KMS-11 (cell line): ENCODE data around the gene TSPAN18.

ENCODE experiments used
- H2AFZ ChIP-seq: fragments of 200-600 bp; sonication (generic); 2 replicates; pipeline ENCODE4 v1.6.1; 2016; ENCODE audit warnings: antibody characterized with exemption, mixed run types, low read depth
- H3K27ac ChIP-seq: fragments of 200-600 bp; sonication (generic); 2 replicates; pipeline ENCODE4 v1.6.1; 2016; ENCODE audit warnings: mild to moderate bottlenecking, mixed run types
- H3K27me3 ChIP-seq: fragments of 200-600 bp; sonication (generic); 2 replicates; pipeline ENCODE4 v1.6.1; 2017; ENCODE audit warnings: mild to moderate bottlenecking, low read depth, mixed run types, moderate library complexity; ENCODE audit not compliant: insufficient read depth
- H3K36me3 ChIP-seq: fragments of 200-600 bp; sonication (generic); 2 replicates; pipeline ENCODE4 v1.6.1; 2017; ENCODE audit warnings: mild to moderate bottlenecking, mixed run types; ENCODE audit not compliant: insufficient read depth
- H3K4me1 ChIP-seq: fragments of 200-600 bp; sonication (generic); 2 replicates; pipeline ENCODE4 v1.6.1; 2016; ENCODE audit warnings: mild to moderate bottlenecking, low read depth, mixed run types; ENCODE audit not compliant: poor library complexity, severe bottlenecking
- H3K4me2 ChIP-seq: fragments of 200-600 bp; sonication (generic); 2 replicates; pipeline ENCODE4 v1.7.0; 2016; ENCODE audit warnings: mild to moderate bottlenecking, mixed run types
- H3K4me3 ChIP-seq: fragments of 200-600 bp; sonication (generic); IDR thresholded peaks from 2 replicates; pipeline ENCODE4 v1.6.1; 2017; ENCODE audit warnings: low read depth, low read length, mixed read lengths; ENCODE audit not compliant: insufficient read depth
- H3K79me2 ChIP-seq: fragments of 200-600 bp; sonication (generic); 2 replicates; pipeline ENCODE4 v1.6.1; 2016; ENCODE audit warnings: low read depth, mixed run types; ENCODE audit not compliant: insufficient read depth
- H3K9ac ChIP-seq: fragments of 200-600 bp; sonication (generic); 2 replicates; pipeline ENCODE4 v1.6.1; 2016; ENCODE audit warnings: mild to moderate bottlenecking, mixed run types
- H4K20me1 ChIP-seq: fragments of 200-600 bp; sonication (generic); 2 replicates; pipeline ENCODE4 v1.6.1; 2016; ENCODE audit warnings: mild to moderate bottlenecking, mixed run types; ENCODE audit not compliant: insufficient read depth
- CTCF ChIP-seq: fragments of 200-600 bp; sonication (generic); conservative IDR thresholded peaks from 2 replicates; pipeline ENCODE4 v1.6.1; 2017; ENCODE audit warnings: low read depth, mild to moderate bottlenecking, antibody characterized with exemption, low read length, moderate library complexity, mixed read lengths

TSPAN18 gene

GRCh38 chr11:44748606-44749005 lies 21.8 kb downstream of the TSPAN18 start:
- Histone ChIP-seq H3K79me2 (no peaks in the 10 kb centered on the region), H3K36me3 (no peaks in the 10 kb centered on the region), H3K27me3 (no peaks in the 10 kb centered on the region), H3K4me1 (no peaks in the 10 kb centered on the region), H3K27ac (no peak overlapping the region), H3K4me3 (no peak overlapping the region), H3K4me2 (no peak overlapping the region), H4K20me1 (no peaks in the 10 kb centered on the region), H3K9ac (no peak overlapping the region), H2AFZ (no peak overlapping the region)
- TF ChIP-seq CTCF, result no peak

DNA sequence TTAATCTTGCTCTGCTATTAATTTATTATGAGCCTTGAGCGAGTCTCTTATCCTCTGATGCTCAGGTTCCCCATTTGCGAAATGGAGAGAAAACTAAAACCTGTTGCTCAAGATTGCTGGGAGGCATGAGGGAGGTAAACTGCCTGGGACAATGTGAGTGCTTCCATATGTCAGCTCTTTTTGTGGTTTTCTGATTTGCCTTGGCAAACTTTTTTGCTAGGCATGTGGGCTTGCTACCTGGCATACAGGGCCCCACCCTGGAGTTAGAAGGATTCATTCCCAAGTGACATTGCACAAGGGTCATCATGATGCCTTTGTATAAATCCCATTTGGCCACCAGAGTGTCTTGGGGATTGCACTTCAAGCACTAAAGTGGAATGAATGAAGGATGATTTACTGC lies 22.4 kb downstream of the TSPAN18 start:
- Histone ChIP-seq H3K79me2 (no peaks in the 10 kb centered on the region), H3K4me2 (no peak overlapping the region), H3K4me3 (no peak overlapping the region), H2AFZ (no peak overlapping the region), H3K9ac (no peak overlapping the region), H4K20me1 (no peaks in the 10 kb centered on the region), H3K36me3 (no peaks in the 10 kb centered on the region), H3K27ac (no peak overlapping the region), H3K4me1 (no peaks in the 10 kb centered on the region), H3K27me3 (no peaks in the 10 kb centered on the region)
- no peak for TF ChIP-seq CTCF

GRCh38 chr11:44750551-44751465 lies 24.0 kb downstream of the TSPAN18 start:
- Histone ChIP-seq H3K4me2 (no peak overlapping the region), H3K79me2 (no peaks in the 10 kb centered on the region), H3K9ac (no peak overlapping the region), H3K27ac (no peak overlapping the region), H2AFZ (no peak overlapping the region), H4K20me1 (no peaks in the 10 kb centered on the region), H3K27me3 (no peaks in the 10 kb centered on the region), H3K4me3 (no peak overlapping the region), H3K36me3 (no peaks in the 10 kb centered on the region), H3K4me1 (no peaks in the 10 kb centered on the region)
- no peak for TF ChIP-seq CTCF

DNA sequence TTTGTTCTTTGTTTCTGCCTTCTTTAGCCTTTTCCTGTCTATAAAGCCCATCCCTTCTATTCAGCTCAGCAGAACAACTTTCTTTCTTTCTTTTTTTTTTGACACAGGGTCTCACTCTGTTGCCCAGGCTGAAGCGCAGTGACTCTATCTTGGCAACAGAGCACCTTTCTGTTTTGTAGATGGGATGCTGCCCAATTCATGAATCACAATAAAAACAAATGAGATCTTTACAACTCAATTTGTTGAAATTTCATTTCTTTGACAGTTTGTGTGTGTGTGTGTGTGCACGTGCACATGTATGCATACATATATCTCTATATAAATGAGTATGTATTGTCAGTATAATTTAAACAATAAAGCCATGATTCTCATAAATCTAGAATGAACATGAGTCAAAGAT lies 25.5 kb downstream of the TSPAN18 start:
- TF ChIP-seq CTCF, result no peak
- Histone ChIP-seq H3K79me2 (no peaks in the 10 kb centered on the region), H3K4me2 (no peak overlapping the region), H4K20me1 (no peaks in the 10 kb centered on the region), H2AFZ (no peak overlapping the region), H3K27me3 (no peaks in the 10 kb centered on the region), H3K27ac (no peak overlapping the region), H3K36me3 (no peaks in the 10 kb centered on the region), H3K4me3 (no peak overlapping the region), H3K9ac (no peak overlapping the region), H3K4me1 (no peaks in the 10 kb centered on the region)
